H1 (cell line): ENCODE measurements around the gene TMEM150A. TPM values are rescaled to one million over a fixed set of nuclear protein-coding genes. Genes with fewer than 3 reads are reported as not detected.

Source experiments
- CBX5 ChIP-seq: fragments of 300-800, 300-1000 bp; sonication (generic); IDR thresholded peaks from 2 replicates; pipeline ENCODE4 v1.7.1; 2016; ENCODE audit warnings: antibody characterized with exemption, low read length, low read depth
- CHD7 ChIP-seq: fragments of 300-600 bp; sonication (generic); IDR thresholded peaks from 2 replicates; pipeline ENCODE4 v1.7.1; 2012; ENCODE audit warnings: low read length, moderate library complexity, mild to moderate bottlenecking, inconsistent platforms; ENCODE audit not compliant: insufficient replicate concordance
- EZH2 ChIP-seq: fragments of 200-600 bp; sonication (generic); IDR thresholded peaks from 2 replicates; pipeline ENCODE4 v1.7.1; 2012; ENCODE audit warnings: low read depth, mild to moderate bottlenecking, moderate library complexity, low read length, inconsistent platforms; ENCODE audit not compliant: severe bottlenecking
- GABPA ChIP-seq: IDR thresholded peaks from 2 replicates; pipeline ENCODE4 v1.6.1; 2011; ENCODE audit warnings: mild to moderate bottlenecking, low read length, moderate library complexity, borderline replicate concordance; ENCODE audit not compliant: insufficient read depth
- RBBP5 ChIP-seq: IDR thresholded peaks from 2 replicates; pipeline ENCODE4 v1.7.1; 2012; ENCODE audit warnings: low read depth, mild to moderate bottlenecking, inconsistent platforms, low read length, moderate library complexity, borderline replicate concordance
- TBP ChIP-seq: IDR thresholded peaks from 2 replicates; pipeline ENCODE4 v1.6.1; 2011; ENCODE audit warnings: low read depth, low read length, improper control_type of control experiment
- polyA plus RNA-seq, 7 experiments: library from polyadenylated mRNA; depleted of rRNA in 3 of 7; stranded (reverse) in 5 of 7; unstranded in 2 of 7; fragments of >200 nt in 5 of 7; fragments of 200-250 nt in 2 of 7; gene quantifications; 1 replicate in 5 of 7; 2 replicates in 1 of 7; 4 replicates in 1 of 7; pipeline versions ENCODE4 v1.2.1 to v1.2.3, GENCODE V29; 2011 to 2013; ENCODE audit warnings: missing spikeins in 2 of 7, mixed read lengths in 2 of 7
- total RNA-seq: library from RNA; stranded (reverse); fragmentation: NEBNext Ultra II Directional; extraction: Animal tissue kit (Norgen Biotek cat#: 25700); gene quantifications from 2 replicates; pipeline ENCODE4 v1.2.1, GENCODE V29; 2021

Gene TMEM150A
- total and polyA plus RNA-seq, 2 of the 8 experiments (the other 6 are each of a cell fraction or from before 2014, with no cell fraction given): 19.8 to 29.9 TPM

DNA sequence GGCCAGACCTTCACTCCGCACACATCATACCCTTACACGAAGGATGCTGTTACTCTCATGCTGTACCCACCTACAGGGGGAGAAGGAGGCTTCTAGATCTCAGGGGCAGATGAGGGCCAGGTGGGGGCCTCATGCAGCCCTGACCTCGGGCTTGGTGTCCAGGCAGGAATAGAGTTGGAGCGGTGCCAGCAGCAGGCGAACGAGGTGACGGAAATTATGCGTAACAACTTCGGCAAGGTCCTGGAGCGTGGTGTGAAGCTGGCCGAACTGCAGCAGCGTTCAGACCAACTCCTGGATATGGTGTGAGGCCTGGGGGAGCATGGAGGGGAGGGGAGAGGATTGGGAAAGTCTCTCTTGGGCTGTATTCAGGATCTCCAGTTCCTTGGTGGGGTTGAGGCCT, 10.9 kb downstream of the TMEM150A start (continued):
- TF ChIP-seq CHD7 (no peak), CBX5 (no peak), RBBP5 (no peak), TBP (no peak), EZH2 (no peak), GABPA (no peak)
